Testis (tissue), 3 donors: ENCODE measurements around the gene ZSCAN21. TPM values are rescaled to one million over a fixed set of nuclear protein-coding genes. Genes with fewer than 3 reads are reported as not detected.

Experiments
- DNase-seq: peaks from one replicate; pipeline ENCODE4 v3.0.0-alpha.2; 2019
- H3K27ac ChIP-seq, 2 donors: fragments of 200-600 bp; sonication (generic); one replicate each; pipeline ENCODE4 v1.5.1; 2019
- H3K27me3 ChIP-seq: fragments of 200-600 bp; sonication (generic); one replicate; pipeline ENCODE4 v1.5.1; 2019
- H3K36me3 ChIP-seq: fragments of 200-600 bp; sonication (generic); one replicate; pipeline ENCODE4 v1.5.1; 2017; ENCODE audit warnings: low read depth; ENCODE audit errors: missing control alignments
- H3K4me1 ChIP-seq: fragments of 200-600 bp; sonication (generic); one replicate; pipeline ENCODE4 v1.5.1; 2019
- H3K4me3 ChIP-seq, 2 donors: fragments of 200-600 bp; sonication (generic); one replicate each; pipeline ENCODE4 v1.5.1; 2017 to 2019
- H3K9me3 ChIP-seq: fragments of 200-600 bp; sonication (generic); one replicate; pipeline ENCODE4 v1.5.1; 2017
- CTCF ChIP-seq, 3 experiments: fragments of 450-650 bp in 2 of 3; fragments of 200-600 bp in 1 of 3; sonication (generic) in 1 of 3; IDR thresholded peaks; one replicate each; pipeline ENCODE4 v1.5.1; 2016 to 2019; ENCODE audit warnings: antibody characterized with exemption in 3 of 3, mild to moderate bottlenecking in 2 of 3, moderate library complexity in 1 of 3
- POLR2A ChIP-seq: fragments of 450-650 bp; IDR thresholded peaks from one replicate; pipeline ENCODE4 v1.6.1; 2017; ENCODE audit warnings: antibody characterized with exemption, mild to moderate bottlenecking, moderate library complexity
- WGBS, 2 donors: methylation state at CpG; one replicate each; pipeline ENCODE4 v1.1.5; 2018; 5-methylcytosine and 5-hydroxymethylcytosine counted together
- intact Hi-C: fragments of 100-400 bp; cut with DNase I; formaldehyde crosslinking; loops from one replicate; pipeline ENCODE4 v1.15.1; 2023; ENCODE audit warnings: low total_unique reads
- polyA plus RNA-seq: library from polyadenylated mRNA; stranded (reverse); fragments of 350-450 nt; fragmentation: Illumina TruSeq; extraction: RNeasy Lipid Tissue Mini Kit (QIAGEN cat#74804); gene quantifications from one replicate; pipeline ENCODE4 v1.2.3, GENCODE V29; 2014; ENCODE audit warnings: low read depth, low replicate concordance; ENCODE audit not compliant: insufficient read depth
- total RNA-seq, 2 donors: library from RNA; depleted of rRNA; stranded (reverse); fragments of >200 nt; gene quantifications; one replicate each; pipeline ENCODE4 v1.2.3, GENCODE V29; 2016

The ZSCAN21 gene
- total and polyA plus RNA-seq, 3 donors from 2014 or later = 21.3 to 50.3 (median 36.3) TPM

DNA sequence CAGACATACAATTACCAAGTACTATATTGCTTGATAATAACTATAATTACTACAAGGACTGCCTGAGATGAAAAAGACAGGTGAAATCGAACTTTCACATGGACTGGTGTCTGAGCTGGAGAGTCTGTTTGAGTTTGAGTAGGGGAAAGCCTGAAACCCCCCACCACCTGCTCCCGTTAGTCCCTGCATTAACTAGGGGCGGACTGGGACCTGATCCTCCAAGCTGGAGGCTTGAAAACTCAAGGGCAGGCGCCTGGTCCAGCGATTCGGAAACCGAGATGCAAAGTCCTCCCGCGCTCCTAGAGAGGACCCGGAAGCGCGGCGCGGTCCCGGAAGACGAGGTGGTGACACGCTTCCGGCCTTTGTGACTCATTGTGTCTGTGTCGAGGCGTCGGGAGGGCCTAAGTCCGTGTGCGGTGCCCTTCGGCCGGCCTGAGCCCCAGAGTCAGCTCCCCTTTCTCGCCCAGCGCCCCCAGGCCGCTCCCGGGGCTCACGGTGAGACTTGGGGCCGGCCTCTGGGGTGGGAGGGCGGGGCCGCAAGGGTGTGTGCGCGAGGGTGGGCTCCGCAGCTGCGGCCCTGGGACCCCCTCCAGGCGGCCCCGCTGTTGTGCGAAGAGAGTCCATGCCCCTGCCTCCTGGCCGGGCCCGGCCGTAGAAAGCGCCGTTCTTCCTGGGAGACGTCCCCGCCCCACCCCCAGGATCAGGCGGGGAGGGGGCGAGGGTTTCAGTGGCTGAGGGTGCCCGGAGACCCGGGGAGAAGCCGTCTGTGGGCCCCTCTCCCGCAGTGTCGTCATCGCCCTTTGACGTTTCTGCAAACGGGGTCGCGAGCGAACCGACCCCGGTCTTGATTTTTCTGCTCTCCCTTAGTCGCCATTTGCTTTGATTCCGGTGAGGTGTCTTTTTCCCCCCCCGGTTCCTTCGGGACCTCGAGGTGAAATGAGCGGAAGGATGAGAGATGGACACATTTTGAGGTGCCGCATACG lies 34.1 kb upstream of the ZSCAN21 start, which contains the start of gene ZKSCAN1:
Gene ZKSCAN1, plus strand, starts transcription at position 365 of the 983 bp plus-strand sequence. CDS start 7,911 bp downstream, outside the sequence.
- WGBS, 2 donors = 1 to 3% methylated on average over 26 to 69 of the region's 70 CpGs
- H3K4me3 ChIP-seq = peak within 1 kb of the TSS; percentile 97
- peaks cover 33% of the 10 kb centered on the region for H3K4me1 ChIP-seq
- no peaks in the 10 kb centered on the region for H3K36me3 ChIP-seq
- no peaks in the 10 kb centered on the region for H3K27me3 ChIP-seq
- TF ChIP-seq CTCF (IDR thresholded peaks at IDR 0.05) = no peak
- peak; percentile 74 for TF ChIP-seq POLR2A
- DNase-seq = peak; percentile 94
- intact Hi-C loops = no loop called here
- no peaks in the 10 kb centered on the region for H3K9me3 ChIP-seq
- peak within 1 kb of the TSS; percentile 98 for H3K27ac ChIP-seq

DNA sequence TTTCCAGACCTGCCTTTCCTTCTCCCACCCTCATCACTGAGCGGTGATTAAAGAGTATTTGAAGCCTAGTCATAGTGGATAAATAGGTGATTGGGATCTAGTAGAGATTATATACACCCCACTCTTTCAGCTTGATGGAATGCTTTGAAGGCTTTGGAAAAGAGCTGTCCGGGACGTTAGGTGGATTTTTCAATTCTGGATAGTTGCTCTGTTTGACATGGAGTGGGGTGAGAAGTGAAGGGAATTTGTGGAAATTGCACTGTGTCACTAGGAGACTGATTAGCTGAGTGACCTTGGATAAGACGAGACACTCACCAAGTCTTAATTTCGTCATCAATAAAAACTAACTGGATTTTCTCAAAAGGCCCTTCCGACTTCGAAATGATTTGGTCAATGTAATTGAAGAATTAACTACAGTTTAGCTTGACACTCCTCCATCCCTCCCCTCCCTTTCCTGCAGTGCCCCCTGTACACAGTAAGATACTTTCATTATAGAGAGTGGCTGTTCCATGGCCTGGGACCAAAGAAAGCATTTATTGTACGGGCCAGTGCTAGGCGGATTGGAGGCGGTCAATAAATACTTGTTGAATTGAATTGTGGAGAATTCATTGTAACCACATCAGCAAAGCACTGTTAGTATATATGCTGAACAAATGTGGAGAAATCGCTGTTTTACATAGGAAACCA lies 33.2 kb upstream of the ZSCAN21 start:
- intact Hi-C loops = no loop called here
- DNase-seq = peak; percentile 46
- Histone ChIP-seq H3K27ac (peak overlapping the region; percentile 98), H3K27me3 (no peaks in the 10 kb centered on the region), H3K4me3 (peak overlapping the region; percentile 97), H3K4me1 (peaks cover 33% of the 10 kb centered on the region), H3K36me3 (no peaks in the 10 kb centered on the region), H3K9me3 (no peaks in the 10 kb centered on the region)
- TF ChIP-seq CTCF (IDR thresholded peaks at IDR 0.05) (no peak), POLR2A (no peak)
- 13 to 18% methylated on average over 11 of the region's 11 CpGs for WGBS, 2 donors

GRCh38 chr7:100017300-100017699 lies 32.3 kb upstream of the ZSCAN21 start:
- peak overlapping the region; percentile 98 for H3K27ac ChIP-seq
- TF ChIP-seq CTCF (IDR thresholded peaks at IDR 0.05) (no peak), POLR2A (no peak)
- no peak for DNase-seq

DNA sequence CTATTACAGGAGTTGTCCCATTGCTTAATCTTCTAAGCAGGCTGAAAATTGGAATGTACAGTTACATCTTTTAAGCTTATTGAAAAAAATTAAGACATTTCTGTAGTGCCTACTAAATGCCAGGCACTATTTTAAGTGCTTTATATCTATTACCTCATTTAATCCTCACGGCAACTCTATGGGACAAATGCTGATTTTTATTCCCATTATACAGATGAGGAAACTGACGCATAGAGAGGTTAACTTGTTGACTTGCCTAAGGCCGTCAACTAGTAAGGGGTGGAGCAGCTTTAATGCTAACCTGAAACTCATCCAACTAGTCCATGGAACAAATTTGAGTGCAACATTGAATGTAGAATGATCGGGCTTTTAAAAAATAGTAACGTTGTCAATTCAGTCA lies 31.7 kb upstream of the ZSCAN21 start:
- Histone ChIP-seq H3K36me3 (no peaks in the 10 kb centered on the region), H3K4me1 (peaks cover 36% of the 10 kb centered on the region), H3K27ac (peak overlapping the region; percentile 98), H3K4me3 (peak overlapping the region in 1 of 2 donors; percentile 97), H3K27me3 (no peaks in the 10 kb centered on the region), H3K9me3 (no peaks in the 10 kb centered on the region)
- intact Hi-C loops = no loop called here
- DNase-seq = no peak
- no peak for TF ChIP-seq CTCF (IDR thresholded peaks at IDR 0.05)
- TF ChIP-seq POLR2A = no peak
- 75% methylated on average over 5 of the region's 5 CpGs for WGBS, 2 donors

More at GRCh38 chr7:100017300-100017699, 32.3 kb upstream of the ZSCAN21 start:
- Histone ChIP-seq H3K36me3 (no peaks in the 10 kb centered on the region), H3K4me3 (peak overlapping the region in 1 of 2 donors; percentile 97), H3K4me1 (peaks cover 34% of the 10 kb centered on the region), H3K9me3 (no peaks in the 10 kb centered on the region), H3K27me3 (no peaks in the 10 kb centered on the region)
- WGBS, 2 donors = 52 to 56% methylated on average over 11 of the region's 11 CpGs
- intact Hi-C loops = no loop called here
